ENCODE results near the gene SPTBN1. TPM values are rescaled to one million over a fixed set of nuclear protein-coding genes. Genes with fewer than 3 reads are reported as not detected.

SPTBN1 gene
- total and polyA plus RNA-seq, 9 donors = 108 to 314 (median 232) TPM

DNA sequence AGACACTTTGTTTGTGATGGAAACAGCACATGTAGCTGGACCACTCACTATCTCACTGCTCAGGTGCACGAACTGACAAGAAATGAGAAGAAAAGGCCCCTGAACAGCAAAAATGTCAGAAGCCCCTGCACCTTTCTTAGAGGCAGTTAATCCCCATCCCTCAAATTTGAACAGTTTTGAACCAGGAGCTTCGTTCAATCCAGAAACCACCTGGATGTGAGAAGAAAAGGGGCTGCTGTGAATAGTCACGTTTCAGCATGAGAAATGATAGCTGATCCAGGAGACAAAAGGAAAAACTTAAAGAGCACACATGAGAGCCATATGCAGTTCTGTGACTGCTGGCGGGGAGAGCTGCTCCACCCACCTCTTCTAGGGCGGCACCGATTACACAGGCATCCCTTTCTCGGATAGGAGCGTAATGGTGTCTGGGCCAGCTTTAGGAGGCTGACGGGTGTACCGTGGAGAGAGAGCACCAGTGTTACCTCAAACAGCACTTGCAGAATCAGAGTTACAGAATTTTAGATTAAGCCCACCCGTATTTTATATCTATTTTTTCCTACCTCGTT, 150.3 kb downstream of the SPTBN1 start:
- no peak for DNase-seq
- 73 to 87% (median 83%) methylated on average over 12 of the region's 12 CpGs for WGBS, 3 donors
- H3K27ac ChIP-seq = no peak overlapping the region
- H3K4me3 ChIP-seq = no peak overlapping the region
- TF ChIP-seq, protein P1, sequence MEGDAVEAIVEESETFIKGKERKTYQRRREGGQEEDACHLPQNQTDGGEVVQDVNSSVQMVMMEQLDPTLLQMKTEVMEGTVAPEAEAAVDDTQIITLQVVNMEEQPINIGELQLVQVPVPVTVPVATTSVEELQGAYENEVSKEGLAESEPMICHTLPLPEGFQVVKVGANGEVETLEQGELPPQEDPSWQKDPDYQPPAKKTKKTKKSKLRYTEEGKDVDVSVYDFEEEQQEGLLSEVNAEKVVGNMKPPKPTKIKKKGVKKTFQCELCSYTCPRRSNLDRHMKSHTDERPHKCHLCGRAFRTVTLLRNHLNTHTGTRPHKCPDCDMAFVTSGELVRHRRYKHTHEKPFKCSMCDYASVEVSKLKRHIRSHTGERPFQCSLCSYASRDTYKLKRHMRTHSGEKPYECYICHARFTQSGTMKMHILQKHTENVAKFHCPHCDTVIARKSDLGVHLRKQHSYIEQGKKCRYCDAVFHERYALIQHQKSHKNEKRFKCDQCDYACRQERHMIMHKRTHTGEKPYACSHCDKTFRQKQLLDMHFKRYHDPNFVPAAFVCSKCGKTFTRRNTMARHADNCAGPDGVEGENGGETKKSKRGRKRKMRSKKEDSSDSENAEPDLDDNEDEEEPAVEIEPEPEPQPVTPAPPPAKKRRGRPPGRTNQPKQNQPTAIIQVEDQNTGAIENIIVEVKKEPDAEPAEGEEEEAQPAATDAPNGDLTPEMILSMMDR (IDR thresholded peaks at IDR 0.05) = no peak
- no peak for TF ChIP-seq POLR2A (IDR thresholded peaks at IDR 0.05)
- no peak for TF ChIP-seq EP300 (IDR thresholded peaks at IDR 0.05)
- H3K4me1 ChIP-seq (ENCODE audit: insufficient read depth) = peaks cover 30% of the 10 kb centered on the region
- no peaks in the 10 kb centered on the region for H3K9me3 ChIP-seq
- no peaks in the 10 kb centered on the region for H3K36me3 ChIP-seq
- intact Hi-C loops (cut with DNase I) = no loop called here
- no peaks in the 10 kb centered on the region for H3K27me3 ChIP-seq

DNA sequence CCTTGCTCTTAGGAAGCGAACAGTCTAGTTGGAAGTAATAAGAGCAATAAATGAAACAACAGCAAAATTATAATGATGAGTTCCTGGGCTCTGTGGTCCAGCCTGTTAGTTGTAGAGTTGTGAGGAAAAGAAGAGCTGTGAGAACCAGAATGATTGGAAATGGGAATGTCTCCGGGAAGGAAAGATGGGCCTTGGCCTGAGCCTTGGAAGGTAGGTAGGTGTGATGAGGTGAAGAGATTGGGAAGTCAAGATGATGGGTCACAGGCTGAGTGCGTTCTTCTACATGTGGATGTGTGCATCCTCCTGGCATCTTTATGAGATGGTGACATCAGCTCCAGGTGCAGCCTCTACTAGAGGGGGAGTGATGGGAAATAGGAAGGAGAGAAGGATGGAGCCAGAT, 152.1 kb downstream of the SPTBN1 start:
- DNase-seq = no peak
- intact Hi-C loops (cut with DNase I) = no loop called here
- Histone ChIP-seq H3K9me3 (no peaks in the 10 kb centered on the region), H3K36me3 (no peaks in the 10 kb centered on the region), H3K27ac (no peak overlapping the region), H3K4me1 (ENCODE audit: insufficient read depth) (peaks cover 22% of the 10 kb centered on the region), H3K4me3 (no peak overlapping the region), H3K27me3 (no peaks in the 10 kb centered on the region)
- TF ChIP-seq, protein P1 (IDR thresholded peaks at IDR 0.05) = no peak
- TF ChIP-seq POLR2A (IDR thresholded peaks at IDR 0.05) (no peak), EP300 (IDR thresholded peaks at IDR 0.05) (no peak)
- WGBS, 3 donors = 95 to 98% (median 98%) methylated on average over 3 of the region's 3 CpGs

DNA sequence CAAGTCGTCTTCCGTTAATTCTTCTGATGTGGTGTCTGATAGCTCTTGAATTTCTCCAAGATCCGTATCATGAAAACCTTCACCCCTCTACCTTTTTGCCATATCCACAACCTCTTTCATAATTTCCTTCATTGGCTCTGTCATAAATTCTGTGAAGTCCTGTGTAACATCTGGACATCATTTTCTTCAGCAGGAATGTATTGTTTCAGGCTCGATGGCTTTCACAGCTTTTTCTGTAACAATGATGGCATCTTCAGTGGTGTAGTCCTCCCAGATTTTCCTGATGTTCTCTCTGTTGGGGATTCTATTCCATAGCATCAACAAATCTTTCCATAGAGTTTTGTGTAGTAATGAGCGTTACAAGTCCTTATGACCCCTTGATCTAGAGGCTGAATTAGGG, 153.1 kb downstream of the SPTBN1 start:
- 89 to 95% (median 95%) methylated on average over 5 of the region's 5 CpGs for WGBS, 3 donors
- H3K36me3 ChIP-seq = no peaks in the 10 kb centered on the region
- intact Hi-C loops (cut with DNase I) = no loop called here
- peaks cover 19% of the 10 kb centered on the region for H3K4me1 ChIP-seq (ENCODE audit: insufficient read depth)
- no peaks in the 10 kb centered on the region for H3K9me3 ChIP-seq
- no peak overlapping the region for H3K4me3 ChIP-seq
- H3K27ac ChIP-seq = no peak overlapping the region
- no peak for DNase-seq
- TF ChIP-seq, protein P1 (IDR thresholded peaks at IDR 0.05) = no peak
- TF ChIP-seq EP300 (IDR thresholded peaks at IDR 0.05) (no peak), POLR2A (IDR thresholded peaks at IDR 0.05) (no peak)
- H3K27me3 ChIP-seq = no peaks in the 10 kb centered on the region

DNA sequence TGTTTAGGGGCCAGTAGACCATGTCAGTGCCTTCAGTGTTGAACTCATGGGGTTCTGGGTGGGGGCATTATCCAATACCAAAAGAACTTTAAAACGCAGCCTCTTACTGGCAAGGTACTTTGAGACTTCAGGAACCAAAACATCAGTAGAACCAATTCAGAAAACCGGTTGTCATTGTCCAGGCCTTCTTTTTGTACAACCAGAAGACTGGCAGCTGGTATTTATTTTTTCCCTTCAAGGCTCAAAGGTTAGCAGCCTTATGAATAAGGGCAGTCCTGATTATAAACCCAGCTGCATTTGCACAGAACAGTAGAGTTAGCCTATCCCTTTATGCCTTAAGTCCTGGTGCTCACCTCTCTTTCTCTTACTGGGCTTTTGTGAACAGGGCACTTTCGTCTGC, 153.5 kb downstream of the SPTBN1 start:
- DNase-seq = no peak
- no peak overlapping the region for H3K27ac ChIP-seq
- WGBS, 3 donors = 75 to 88% (median 76%) methylated on average over 3 of the region's 3 CpGs
- H3K4me3 ChIP-seq = no peak overlapping the region
- TF ChIP-seq, protein P1 (IDR thresholded peaks at IDR 0.05) = no peak
- TF ChIP-seq EP300 (IDR thresholded peaks at IDR 0.05) (no peak), POLR2A (IDR thresholded peaks at IDR 0.05) (no peak)
- peaks cover 16% of the 10 kb centered on the region for H3K4me1 ChIP-seq (ENCODE audit: insufficient read depth)
- no peaks in the 10 kb centered on the region for H3K36me3 ChIP-seq
- intact Hi-C loops (cut with DNase I) = no loop called here
- no peaks in the 10 kb centered on the region for H3K27me3 ChIP-seq
- H3K9me3 ChIP-seq = no peaks in the 10 kb centered on the region

Data from ovary (tissue), 9 donors.